GM11168 (cell line): ENCODE results near the gene ATP11A.

Experiments used
- in situ Hi-C: fragments of 300-500 bp; cut with MboI; formaldehyde crosslinking; loops from one replicate; pipeline ENCODE4 v1.12.0; 2022; ENCODE audit warnings: low sequenced_read_pairs; ENCODE audit not compliant: unreplicated experiment

Gene ATP11A

DNA sequence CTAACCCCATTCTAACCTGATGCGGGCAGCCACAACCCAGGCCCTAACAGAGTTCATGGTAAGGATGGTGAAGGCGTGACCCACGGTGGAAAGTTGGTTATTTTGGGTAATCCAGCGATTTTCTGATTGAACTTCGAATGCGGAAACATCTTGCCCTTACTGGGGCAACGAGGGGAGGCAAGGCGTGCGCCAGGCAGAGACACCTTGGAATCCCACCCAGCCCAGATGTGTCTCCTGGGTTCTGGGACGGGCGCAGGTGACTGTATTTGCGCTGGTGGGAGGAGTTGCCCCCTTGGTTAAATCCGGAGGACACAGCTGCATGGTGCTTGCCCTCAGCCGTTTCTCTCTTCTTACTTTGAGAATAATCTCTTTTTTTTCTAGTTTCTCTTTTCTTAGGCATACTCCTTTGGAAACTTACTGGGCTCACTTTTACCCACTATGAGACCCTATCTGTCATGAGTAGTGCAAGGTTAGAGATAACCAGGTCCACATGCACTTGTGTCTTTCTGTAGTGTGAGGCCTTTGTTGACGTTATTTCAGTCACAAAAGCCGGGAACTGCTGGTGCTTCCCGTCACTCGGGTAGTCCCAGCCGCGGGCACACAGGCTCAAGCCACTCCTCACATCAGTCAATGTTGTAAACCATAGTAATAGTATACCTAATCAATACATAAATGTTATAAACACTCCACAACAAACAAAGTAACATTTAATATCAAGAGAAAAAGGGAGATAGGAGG is 81.5 kb downstream of the ATP11A start:
- in situ Hi-C loops = no loop called here

DNA sequence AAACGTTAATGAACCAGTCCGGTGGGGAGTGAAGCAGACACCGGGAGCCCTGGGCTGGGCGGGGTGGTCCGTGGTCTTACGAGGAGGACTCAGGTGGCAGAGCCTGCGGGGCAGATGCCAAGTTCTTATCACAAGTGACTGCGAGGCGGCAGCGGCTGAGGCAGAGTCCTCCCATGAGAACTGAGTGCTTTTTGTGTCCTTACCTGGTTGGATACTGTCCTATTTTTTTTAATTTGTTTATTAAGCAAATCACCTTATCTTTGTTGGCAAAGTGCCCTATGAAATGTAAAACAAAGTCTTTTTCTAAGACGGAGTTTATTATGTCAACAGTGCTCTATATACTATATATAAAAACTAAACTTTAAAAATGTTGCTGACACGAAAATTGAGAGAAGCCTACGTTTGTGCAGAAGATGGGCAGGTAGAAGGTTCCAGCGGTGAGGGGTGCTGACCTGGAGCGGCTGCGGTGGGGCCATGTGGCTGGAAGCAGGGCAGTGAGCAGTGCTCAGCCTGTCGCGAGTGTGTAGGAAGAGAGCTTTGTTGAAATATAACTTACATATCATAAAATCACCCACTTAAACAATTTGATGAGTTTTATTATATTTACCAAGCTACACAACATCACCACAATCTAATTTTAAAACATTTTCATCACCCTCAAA is 82.2 kb downstream of the ATP11A start:
- in situ Hi-C loops = no loop called here

DNA sequence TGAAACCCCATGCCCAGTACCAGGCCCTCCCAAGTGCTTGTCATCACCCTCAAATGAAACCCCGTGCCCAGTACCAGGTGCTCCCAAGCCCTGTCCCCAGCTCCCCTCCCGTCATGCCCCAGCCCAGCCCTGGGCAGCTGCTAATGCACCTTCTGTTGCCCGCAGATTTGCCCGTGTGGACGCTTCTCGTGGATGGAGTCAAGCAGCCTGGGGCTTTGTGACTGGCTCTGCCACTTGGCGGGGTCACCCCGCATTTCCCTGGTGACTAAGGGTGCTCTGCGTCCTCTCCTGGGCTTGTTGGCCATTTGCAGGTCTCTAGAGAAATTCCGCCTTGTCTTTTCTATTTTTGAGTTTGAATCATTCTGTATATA is 82.7 kb downstream of the ATP11A start:
- in situ Hi-C loops = no loop called here

DNA sequence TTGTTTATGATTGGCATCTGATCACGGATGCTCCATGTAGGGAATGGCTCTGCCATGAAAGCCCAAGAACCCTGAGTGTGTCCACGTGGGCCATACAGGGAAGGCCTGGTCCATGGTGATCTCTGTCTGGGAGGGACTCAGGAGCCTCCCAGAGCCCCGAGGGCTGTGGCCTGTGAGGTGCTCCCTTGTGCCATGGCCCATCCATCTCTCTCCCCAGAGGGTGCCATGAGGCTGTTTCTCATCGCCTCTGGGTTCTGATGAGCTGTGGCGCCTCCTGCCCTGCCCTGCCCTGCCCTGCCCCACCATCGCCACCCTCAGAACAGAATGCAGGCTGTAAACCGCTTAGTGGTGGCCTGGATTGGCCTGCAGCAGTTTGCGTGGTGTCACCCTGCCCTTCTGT is 83.1 kb downstream of the ATP11A start:
- in situ Hi-C loops = no loop called here

DNA sequence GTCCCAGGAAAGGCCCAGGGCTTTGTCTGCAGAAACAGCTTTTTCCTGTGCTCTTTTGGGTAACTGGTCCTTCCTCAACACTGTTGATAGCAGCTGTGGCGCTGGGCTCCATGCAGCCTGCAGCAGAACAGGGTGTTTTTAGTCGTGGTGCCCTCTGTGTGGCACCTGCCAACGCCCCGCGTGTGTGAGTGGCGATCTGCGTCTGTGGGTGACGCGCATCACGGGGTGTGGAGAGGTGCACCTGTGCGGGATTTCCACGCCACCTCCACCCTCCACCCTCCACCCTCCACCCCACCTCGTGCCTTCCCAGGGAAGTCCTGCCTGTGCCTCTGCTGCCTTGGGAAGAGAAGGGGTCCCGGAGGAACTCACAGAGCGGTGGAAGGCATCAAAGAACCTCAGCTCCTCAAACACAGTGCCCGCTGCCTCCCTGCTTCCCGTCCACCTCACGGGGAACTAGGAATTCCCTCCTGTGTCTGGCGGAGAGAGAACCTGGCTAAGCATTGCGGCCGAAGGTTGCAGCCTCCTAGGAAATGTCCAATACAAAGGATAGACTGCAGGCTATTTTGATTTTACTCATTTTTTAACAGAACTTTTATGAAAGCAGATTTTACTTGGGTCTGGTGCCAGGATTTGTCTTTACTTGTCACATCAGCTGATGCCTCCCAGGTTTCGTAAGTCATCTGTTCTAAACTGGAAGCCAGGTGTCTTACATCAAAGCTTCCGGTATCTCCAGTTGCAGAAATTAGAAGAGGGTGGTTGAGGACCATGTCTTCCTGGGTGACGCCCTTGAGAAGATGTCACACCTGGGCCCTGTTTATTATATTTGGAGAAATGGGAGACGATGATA is 84.0 kb downstream of the ATP11A start:
- in situ Hi-C loops = no loop called here

DNA sequence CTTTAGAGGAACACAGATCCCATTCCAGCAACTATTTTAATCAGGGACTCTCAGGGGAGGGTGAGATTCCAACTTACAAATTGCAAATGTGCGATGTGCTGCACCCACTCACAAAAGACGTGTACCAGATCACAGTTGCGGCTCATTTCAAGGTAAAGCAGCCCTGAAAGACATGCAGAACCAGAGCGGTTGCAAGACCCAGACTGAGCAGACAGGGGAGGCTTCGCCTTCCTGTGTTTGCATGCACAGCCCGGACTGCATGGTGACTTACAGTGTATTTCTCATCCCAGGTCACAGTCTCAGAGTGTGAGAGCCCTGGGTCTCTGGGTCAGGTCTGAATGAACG is 84.6 kb downstream of the ATP11A start:
- in situ Hi-C loops = no loop called here

DNA sequence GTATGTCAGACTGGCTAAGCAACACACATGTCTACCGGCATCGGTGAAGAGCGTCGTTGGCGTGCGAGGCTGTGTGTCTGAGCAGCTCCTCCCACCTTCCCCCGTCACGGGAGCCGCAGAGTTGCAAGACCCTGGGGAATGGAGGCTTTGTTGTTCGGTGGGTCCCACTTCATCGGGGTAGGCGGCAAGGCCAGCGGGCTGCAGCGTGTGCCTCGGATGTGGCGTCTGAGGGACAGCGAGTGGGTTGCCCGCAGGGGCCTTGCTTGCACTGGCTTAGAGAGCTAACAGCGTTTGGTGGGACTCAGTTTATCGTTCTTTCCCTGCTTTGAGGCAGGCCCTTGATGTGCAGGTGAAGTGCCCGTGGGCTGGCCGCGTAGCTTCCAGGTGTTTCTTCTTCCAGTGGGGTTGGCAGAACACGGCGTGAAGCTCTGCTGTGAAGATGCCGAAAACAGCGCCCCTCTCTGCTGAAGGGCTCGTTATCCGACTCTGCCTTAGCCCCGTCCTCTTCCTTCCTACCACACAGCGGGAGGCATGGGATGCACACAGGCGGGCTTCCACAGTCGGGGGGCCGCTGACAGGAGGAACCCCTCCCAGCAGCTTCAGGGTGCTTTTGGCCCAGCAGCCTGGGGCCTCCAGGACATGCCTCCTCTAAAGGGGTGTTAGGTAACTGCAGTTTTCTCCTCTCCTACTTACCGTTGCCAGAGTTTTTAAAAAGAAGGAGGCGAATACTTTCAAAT is 85.2 kb downstream of the ATP11A start:
- in situ Hi-C loops = no loop called here

DNA sequence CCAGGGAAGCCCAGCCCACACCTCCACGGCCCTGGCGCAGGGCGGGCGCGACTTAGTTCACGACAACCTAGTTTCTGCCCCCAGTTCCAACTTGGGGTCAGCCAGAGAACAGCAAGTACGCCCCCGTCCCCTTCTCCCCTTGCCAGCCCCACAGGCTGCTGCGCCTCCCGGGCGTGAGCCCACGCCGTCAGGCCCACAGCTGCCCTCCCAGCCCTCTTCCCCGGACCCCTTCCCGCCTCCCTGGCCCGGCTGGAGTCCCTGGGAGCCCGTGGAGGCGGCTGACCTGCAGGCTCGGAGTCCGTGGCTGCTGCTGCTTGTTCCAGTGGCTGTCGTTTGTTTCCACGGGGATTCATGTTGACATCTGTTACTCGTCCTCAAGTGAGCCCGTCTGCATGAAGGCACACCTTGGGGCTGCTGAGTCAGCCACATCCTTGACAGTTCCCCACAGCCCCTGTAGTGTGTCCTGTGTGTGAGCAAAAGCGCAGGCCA is 86.0 kb downstream of the ATP11A start:
- in situ Hi-C loops = no loop called here

DNA sequence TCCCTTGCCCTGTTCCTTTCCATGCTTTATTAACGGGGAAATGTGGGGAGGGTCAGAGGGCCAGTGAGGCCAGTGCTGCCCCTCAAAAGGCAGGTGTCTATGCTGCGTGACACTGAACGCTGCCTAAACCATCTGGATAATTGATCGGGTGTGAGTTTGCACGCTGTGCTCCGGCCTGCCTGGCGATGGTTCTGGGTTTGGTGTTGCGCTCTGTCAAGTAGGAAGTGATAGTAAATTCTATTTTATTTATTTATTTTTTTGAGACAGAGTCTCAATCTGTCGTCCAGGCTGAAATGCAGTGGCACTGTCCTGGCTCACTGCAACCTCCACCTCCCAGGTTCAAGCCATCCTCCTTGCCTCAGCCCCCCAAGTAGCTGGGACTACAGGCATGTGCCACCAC is 86.5 kb downstream of the ATP11A start:
- in situ Hi-C loops = no loop called here

DNA sequence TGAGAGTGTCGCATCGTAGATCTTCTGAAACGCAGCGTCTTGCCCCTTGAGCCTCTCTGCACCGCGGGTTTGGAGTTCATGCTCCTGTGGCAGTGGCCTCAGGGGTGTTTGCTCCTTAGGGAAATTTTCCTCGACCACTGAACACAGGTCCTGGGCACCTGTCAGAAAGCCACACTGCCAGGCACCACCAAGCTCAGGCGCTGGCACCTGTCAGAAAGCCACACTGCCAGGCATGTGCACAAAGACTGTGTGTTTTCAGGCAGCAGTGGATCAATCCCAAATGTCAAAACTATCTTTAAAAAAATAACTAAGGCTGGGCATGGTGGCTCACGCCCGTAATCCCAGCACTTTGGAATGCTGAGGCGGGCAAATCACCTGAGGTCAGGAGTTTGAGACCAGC is 87.1 kb downstream of the ATP11A start:
- in situ Hi-C loops = no loop called here

DNA sequence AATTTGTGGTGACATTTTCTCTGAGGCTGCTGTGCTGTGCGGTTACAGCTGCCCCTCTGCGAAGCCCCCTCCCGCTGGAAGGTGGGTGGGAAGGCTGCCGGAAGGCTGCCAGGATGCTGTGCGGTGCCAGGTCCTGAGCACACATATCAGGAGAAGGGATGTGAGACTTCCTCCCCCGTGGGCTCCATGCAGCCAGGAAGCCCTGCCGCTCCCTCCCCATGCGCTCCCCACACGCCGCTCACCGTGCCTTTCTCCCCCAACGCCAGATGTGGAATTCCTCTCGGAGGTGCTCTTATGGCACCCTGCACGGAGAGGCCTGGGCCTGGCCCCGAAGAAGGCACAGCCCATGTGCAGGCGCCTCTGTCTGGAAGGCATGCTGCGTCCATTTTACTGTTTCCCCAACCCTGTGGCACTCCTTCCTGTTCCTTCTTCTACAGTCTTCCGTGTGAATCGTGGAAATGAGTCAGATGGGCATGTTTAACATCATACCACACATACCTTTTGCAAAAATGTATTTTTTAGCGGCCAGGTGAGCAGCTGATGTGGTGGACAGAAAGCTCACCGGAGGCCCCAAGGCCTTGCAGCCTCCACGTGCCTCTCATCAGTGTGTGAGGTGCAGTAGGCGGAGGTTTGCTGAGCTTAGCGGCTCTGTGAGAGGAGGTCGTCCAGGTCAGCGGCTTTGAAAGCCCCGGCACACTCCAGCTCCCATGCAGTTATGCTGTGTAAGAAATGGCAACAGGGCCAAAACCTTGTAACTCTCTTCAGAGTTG is 88.0 kb downstream of the ATP11A start:
- in situ Hi-C loops = no loop called here

DNA sequence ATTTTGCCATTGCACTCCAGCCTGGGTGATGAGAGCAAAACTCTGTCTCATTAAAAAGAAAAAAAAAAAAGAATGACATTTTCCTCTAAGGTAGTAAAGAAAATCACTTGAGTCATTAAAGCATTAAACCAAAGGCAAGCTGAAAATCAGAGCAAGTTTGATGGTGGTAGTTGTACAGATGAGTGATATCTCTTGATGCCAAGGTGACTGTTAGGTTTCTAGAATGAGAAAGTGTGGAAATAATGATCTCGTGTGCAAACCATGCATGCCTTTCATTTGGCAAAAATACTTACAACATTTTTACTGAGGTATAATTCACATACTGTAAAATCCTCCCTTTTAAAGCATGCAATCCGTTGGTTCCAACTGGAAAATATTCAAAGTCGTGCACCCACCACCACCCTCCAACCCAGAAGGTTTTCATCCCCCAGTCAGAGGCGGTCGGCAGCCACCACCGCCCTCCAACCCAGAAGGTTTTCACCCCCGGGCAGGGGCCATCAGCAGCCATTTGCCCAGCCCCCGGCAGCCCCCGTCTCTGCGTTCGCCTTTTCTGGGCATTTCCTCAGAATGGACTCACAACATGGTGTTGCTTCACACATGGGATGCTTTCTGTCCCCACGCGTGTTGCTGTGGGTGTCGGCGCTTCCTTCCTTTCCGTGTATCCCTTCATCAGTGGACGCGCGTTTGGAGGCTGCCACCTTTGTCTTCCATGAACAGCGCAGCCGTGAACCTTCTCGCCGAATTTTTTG is 90.2 kb downstream of the ATP11A start:
- in situ Hi-C loops = no loop called here

DNA sequence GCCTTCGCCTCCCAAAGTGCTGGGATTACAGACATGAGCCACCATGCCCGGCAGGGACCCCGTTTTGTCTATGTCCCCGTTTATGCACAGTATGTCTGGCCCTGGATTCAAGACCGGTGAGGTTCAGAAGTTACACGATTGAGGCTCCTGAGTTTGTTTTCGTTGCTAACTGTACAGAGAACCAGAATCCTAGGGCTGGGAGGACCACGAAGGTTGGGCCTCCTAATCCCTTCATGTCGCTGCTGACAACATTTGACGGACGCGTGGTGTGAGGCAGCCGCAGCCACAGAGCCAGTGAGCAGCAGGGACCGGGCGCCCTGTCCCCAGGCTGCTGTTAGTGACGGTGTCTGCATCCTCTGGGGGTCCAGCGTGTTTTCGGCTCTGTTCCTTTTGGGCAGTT is 91.4 kb downstream of the ATP11A start:
- in situ Hi-C loops = no loop called here

DNA sequence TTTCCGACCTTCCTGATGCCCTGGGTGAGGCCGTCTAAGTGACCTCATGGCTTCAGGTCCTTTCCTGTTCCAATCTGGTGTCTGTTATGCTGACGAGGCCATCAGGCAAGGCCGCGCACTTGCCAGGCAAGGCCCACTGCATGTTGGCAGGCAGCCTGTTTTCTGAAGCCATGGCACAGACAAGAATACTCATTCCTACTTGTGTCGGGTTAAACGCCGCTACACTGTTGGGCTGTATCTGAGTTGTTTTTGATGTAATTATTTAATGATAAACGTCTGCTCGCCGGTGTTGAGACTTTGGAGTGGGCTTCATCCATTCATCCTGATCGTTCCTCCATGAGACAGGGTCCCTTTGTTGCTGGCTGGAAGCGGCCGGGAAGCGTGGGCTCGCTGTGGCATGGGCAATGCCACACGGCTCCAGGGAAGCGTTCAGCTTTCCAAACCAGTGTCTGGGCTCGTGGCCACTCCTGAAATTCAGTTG is 92.1 kb downstream of the ATP11A start:
- in situ Hi-C loops = no loop called here

DNA sequence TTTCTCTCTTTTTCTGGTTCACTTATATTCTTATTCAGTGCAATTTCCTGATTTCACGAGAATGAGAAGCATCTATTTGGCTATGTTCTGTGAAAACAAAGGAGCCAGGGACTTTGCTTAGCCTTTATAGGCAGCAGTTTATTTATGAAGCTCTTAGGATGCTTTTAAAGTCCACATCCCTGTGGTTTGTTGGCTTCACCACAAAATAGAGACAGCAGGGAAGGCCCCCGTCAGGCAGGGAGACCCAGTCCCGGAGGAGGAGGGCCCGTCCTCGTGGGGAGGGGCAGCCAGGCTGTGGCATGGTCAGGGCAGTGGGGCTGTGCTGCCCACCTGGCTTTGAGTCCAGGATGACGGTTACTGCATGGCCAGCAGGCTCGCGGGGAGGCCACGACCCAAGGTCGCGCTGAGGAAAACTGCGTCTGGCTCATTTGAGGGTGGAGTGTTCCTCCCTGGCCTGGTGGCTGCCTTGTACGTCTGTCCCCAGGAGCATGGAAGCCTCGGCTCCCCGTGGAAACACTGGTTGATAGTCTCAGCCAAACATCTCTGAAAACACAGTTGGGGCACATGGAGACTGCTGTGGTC is 92.7 kb downstream of the ATP11A start:
- in situ Hi-C loops = no loop called here

DNA sequence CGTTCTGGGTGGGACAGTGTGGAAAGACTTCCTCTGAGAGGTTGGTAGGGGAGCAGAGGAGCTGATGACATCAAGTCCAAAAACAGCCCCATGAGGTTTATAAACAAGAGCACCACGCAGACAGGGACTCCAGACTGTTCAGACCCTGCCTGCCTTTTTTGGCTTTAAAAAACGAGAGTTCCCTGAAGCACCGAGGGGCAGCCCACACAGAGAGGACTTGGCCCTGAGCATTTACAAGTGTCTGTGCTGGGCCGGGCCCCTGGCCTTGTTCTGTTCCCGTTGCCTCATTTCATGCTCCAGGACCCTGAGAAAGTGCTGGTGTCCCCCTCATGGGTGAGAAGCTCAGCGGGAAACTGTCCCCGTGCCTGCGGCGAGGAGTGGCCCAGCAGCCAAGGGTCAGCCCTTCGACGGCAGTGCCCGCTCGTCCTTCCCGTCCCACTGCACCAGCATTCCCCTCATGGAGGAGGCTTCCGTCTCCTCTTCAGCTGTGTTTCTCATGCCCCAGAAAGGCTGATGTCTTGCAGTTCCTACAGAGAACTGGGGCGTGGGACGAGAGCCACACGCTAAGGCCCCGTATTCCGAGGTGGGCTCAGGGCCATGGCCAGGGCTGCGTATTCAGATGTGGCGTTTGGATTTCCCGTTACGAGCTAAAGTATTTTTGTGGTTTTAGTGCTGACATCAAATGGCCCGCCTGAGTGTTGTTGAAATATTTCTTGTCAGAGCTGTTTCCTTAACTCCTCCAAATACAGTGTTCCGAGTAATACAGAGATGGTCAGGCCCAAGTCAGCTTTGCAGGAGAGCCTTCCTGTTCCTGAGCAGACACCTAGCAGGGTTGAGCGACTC is 93.5 kb downstream of the ATP11A start:
- in situ Hi-C loops = no loop called here

DNA sequence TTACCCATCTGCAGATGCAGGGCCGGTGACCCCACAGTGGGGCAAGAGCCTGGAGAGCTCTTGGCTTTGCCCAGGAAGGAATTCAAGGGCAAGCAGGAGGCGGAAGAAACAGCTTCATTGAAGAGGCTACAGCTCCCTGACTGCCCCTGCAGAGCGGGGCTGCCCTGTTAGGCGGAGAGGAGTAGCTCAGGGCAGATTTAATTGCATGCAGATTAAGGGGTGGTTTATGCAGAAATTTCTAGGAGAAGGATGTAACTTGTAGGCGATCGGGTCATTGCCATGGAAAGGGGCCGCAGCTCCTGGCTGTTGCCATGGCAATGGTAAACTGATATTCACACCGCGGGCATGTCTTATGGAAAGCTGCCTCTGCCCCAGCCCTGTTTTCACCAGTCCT is 94.1 kb downstream of the ATP11A start:
- in situ Hi-C loops = no loop called here
